ENCODE data around the gene ENGASE.
A peak's percentile ranks its signal among the peaks of the same experiment; 100 is the strongest.

The ENGASE gene

GRCh38 chr17:79039886-79040285, 34.7 kb upstream of the ENGASE start:
- DNase-seq, result no peak

- DNase-seq, result no peak
Measured at GRCh38 chr17:79041041-79041570, 33.5 kb upstream of the ENGASE start.

GRCh38 chr17:79041723-79042420, 32.8 kb upstream of the ENGASE start:
- no peak for DNase-seq

- peak; percentile 65 for DNase-seq
Measured at GRCh38 chr17:79042421-79043190, 32.0 kb upstream of the ENGASE start.

- no peak for DNase-seq
Measured at GRCh38 chr17:79043191-79043930, 31.3 kb upstream of the ENGASE start.

- no peak for DNase-seq
Measured at GRCh38 chr17:79043931-79044320, 30.7 kb upstream of the ENGASE start.

GRCh38 chr17:79044462-79044861, 30.2 kb upstream of the ENGASE start:
- no peak for DNase-seq

- no peak for DNase-seq
Measured at GRCh38 chr17:79045001-79045729, 29.5 kb upstream of the ENGASE start.

GRCh38 chr17:79045842-79046196, 28.8 kb upstream of the ENGASE start:
- peak; percentile 38 for DNase-seq

- no peak for DNase-seq
Measured at GRCh38 chr17:79046197-79046915, 28.3 kb upstream of the ENGASE start.

GRCh38 chr17:79046916-79047280, 27.7 kb upstream of the ENGASE start:
- DNase-seq, result no peak

GRCh38 chr17:79047291-79047920, 27.2 kb upstream of the ENGASE start:
- DNase-seq, result no peak

- no peak for DNase-seq
Measured at GRCh38 chr17:79047923-79048825, 26.4 kb upstream of the ENGASE start.

- no peak for DNase-seq
Measured at GRCh38 chr17:79048826-79049755, 25.5 kb upstream of the ENGASE start.

GRCh38 chr17:79049821-79050220, 24.8 kb upstream of the ENGASE start:
- no peak for DNase-seq

GRCh38 chr17:79050551-79050950, 24.1 kb upstream of the ENGASE start:
- no peak for DNase-seq

GRCh38 chr17:79051306-79051705, 23.3 kb upstream of the ENGASE start:
- DNase-seq, result no peak

GRCh38 chr17:79052131-79052530, 22.5 kb upstream of the ENGASE start:
- DNase-seq, result no peak

- peak; percentile 71 for DNase-seq
Measured at GRCh38 chr17:79053251-79053925, 21.2 kb upstream of the ENGASE start.

Data from NCI-H226 (cell line).